Measurements from ENCODE around the gene KLHL22.
A peak's percentile ranks its signal among the peaks of the same experiment; 100 is the strongest.
"Not testable (repeated sequence)": the region's sequence is repeated elsewhere in the genome, so short reads cannot be mapped to it uniquely, and the experiment has no call there.

The KLHL22 gene

DNA sequence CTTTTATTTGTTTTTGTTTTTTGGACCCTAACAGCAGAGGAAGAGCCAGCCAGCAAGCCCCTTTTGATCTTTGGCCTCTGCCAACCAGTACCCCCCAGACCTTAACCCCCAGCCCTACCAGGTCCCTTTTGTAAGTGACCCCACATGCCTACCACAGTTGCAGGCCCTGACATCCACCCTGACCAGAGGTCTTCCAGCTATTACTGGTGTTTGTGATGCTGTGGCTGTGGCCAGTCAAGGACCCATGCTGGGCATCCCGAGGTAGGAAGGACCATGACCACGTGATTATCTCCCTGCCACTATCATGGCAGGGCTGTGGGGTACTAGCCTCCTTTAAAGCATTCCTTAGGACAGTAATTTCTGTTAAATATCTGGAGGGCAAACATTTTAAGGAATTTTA is 20.8 kb upstream of the KLHL22 start:
- no peak overlapping the region for H3K4me3 ChIP-seq (replicated peaks; ENCODE audit: low read depth, low read length)
- TF ChIP-seq, protein P1, sequence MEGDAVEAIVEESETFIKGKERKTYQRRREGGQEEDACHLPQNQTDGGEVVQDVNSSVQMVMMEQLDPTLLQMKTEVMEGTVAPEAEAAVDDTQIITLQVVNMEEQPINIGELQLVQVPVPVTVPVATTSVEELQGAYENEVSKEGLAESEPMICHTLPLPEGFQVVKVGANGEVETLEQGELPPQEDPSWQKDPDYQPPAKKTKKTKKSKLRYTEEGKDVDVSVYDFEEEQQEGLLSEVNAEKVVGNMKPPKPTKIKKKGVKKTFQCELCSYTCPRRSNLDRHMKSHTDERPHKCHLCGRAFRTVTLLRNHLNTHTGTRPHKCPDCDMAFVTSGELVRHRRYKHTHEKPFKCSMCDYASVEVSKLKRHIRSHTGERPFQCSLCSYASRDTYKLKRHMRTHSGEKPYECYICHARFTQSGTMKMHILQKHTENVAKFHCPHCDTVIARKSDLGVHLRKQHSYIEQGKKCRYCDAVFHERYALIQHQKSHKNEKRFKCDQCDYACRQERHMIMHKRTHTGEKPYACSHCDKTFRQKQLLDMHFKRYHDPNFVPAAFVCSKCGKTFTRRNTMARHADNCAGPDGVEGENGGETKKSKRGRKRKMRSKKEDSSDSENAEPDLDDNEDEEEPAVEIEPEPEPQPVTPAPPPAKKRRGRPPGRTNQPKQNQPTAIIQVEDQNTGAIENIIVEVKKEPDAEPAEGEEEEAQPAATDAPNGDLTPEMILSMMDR (IDR thresholded peaks at IDR 0.05; ENCODE audit: low read length, missing control alignments), result no peak
- no peak for DNase-seq (ENCODE audit: low read depth)

DNA sequence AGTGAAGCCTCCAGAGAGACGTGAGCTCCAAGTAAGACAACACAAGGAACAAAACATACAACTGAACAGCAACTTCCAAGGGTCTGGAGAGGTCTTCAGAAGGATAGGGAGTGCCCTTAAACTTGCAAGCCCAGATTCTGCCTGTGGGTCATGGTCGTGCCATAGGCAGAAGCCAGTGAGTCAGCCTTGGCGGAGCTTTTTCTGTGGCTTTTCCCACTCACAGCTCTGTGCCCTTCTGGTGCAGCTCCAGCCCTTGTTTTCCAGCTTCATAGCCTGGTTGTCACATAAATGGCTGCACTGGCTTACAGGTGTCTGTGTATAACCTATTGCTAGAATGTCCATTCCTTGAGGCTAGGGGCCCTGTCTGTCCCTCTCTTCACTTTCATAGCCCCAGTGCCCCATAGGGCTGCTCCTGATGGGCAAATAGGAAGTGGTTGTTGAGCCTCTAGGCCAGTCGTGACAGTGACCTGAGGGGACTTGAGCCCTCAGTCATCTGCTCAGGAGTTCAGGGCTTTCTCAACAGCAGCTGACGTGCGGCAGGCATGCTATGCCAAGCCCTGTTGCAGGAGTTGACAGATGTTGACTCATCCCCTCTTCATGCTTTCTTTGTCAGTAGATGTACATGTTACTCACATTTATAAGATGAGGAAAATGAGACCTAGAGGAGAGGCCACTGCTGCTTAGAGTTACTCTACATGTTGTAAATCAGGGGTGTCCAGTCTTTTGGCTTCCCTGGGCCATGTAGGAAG is 19.2 kb upstream of the KLHL22 start:
- TF ChIP-seq, protein P1 (IDR thresholded peaks at IDR 0.05; ENCODE audit: low read length, missing control alignments), result no peak
- DNase-seq (ENCODE audit: low read depth), result peak; percentile 86
- no peak overlapping the region for H3K4me3 ChIP-seq (replicated peaks; ENCODE audit: low read depth, low read length)

DNA sequence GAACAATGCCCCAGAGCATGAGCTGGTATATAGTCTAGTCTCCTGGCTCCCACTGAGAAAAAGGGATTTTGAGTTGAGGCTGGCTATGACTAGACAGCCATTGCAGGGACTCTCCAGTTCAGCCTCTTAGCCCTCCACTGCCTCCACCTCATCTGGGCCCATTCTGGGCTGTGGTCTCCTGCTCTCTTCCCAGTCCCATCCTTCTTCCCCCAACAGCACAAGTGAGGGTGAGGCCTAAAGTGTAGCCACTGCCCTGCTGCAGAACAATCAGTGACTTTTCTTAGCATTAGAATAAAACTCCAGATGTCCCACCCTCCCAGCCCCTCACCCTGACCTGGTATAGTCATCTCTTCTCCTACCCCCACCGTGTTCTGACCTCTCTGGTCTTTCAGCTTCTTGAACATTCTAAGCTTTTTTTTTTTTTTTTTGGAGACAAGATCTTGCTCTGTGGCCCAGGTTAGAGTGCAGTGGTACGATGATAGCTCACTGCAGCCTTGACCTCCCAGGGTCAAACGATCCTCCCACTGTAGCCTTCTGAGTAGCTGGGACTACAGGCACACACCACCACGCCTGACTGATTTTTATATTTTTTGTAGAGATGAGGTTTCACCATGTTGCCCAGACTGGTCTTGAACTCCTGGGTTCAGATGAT is 16.1 kb upstream of the KLHL22 start:
- DNase-seq (ENCODE audit: low read depth), result no peak
- no peak overlapping the region for H3K4me3 ChIP-seq (replicated peaks; ENCODE audit: low read depth, low read length)
- TF ChIP-seq, protein P1 (IDR thresholded peaks at IDR 0.05; ENCODE audit: low read length, missing control alignments), result no peak

DNA sequence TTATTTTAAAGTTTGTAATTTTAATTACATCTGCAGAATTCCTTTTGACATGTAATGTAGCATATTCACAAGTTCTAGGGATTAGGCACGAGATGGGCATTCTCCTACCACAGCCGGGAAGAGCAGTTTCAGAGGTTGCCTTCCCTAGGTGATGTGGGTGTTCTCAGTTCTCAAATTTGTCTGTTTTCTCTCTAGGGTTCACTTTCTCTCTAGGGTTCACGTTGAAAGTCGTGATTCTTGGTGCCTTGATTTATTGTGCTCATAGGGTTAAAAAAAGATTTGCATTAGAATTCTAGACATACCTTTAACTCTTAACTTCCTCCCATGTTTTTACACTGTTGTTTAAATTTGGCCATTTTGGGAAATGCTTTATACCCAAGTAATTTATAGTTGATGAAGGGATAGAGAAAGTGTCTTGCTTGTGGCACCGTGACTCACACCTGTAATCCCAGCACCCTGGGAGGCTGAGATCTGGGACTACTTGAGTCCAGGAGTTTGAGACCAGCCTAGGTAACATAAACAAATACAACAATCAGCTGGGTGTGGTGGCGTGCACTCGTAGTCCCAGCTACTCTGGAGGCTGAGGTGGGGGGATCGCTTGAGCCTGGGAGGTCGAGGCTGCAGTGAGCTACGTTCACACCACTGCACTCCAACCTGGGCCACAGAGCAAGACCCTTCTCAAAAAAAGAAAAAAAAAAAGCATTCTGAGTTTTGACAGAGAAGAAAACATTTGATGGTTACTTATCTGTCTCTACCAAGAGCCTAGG is 15.4 kb upstream of the KLHL22 start:
- DNase-seq (ENCODE audit: low read depth), result no peak
- TF ChIP-seq, protein P1 (IDR thresholded peaks at IDR 0.05; ENCODE audit: low read length, missing control alignments), result no peak
- no peak overlapping the region for H3K4me3 ChIP-seq (replicated peaks; ENCODE audit: low read depth, low read length)

DNA sequence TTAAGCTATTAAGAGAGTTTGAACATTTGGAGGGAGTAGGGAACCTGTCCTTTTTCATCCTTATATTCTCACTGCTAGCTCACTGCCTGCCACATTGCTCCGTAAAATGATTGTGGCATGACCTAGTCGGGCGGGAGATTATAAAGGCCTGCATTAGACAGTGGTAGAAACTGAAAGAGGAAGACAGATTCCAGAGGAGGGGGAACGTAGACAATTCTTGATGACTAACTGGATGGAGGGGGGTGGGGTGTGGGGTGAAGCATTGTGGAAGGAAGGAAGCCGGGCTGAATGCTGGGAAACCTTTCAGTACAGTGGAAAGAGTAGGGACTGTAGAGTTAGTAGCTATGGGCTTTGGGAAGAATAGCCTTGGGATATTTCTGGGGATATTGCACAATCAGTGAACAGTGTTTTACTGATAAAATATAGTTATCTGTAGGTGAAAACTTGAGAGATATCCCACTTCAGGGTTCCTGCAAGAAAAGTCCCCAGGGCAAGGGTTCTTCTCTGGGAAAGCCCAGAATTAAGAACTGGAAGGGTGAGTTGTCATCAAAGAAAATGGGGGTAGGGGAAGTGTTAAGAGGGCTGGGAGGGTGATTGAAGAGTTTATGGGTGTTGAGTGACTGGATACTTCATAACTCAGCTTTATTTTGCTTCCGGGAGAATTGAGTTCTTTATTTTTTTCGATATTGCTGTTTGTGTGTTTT is 13.9 kb upstream of the KLHL22 start:
- TF ChIP-seq, protein P1 (IDR thresholded peaks at IDR 0.05; ENCODE audit: low read length, missing control alignments), result no peak
- DNase-seq (ENCODE audit: low read depth), result peak; percentile 95
- peak overlapping the region; percentile 96 for H3K4me3 ChIP-seq (replicated peaks; ENCODE audit: low read depth, low read length)

DNA sequence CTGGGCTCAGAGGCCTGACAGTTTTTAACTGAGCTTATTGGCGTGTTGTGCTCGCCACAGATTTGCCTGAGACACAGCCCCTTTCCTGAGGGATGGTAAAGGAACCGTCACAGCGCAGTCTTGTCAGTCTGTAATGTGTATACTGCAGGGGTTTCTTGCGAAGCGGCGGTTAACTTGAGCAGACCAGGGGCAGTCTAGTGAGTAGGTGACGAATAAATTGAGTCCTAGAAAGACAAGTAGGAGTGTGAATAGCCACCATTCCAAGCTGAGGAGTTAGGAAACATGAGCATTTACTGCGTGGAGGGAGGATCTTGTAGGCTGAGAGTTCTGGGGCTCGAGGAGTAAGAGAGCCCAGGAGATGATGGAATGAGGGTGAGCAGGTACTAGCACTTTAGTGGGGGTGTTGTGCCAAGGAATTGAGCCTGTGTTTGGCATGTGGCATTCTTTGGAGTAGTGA is 13.2 kb upstream of the KLHL22 start:
- no peak for DNase-seq (ENCODE audit: low read depth)
- TF ChIP-seq, protein P1 (IDR thresholded peaks at IDR 0.05; ENCODE audit: low read length, missing control alignments), result no peak
- peak overlapping the region; percentile 96 for H3K4me3 ChIP-seq (replicated peaks; ENCODE audit: low read depth, low read length)

DNA sequence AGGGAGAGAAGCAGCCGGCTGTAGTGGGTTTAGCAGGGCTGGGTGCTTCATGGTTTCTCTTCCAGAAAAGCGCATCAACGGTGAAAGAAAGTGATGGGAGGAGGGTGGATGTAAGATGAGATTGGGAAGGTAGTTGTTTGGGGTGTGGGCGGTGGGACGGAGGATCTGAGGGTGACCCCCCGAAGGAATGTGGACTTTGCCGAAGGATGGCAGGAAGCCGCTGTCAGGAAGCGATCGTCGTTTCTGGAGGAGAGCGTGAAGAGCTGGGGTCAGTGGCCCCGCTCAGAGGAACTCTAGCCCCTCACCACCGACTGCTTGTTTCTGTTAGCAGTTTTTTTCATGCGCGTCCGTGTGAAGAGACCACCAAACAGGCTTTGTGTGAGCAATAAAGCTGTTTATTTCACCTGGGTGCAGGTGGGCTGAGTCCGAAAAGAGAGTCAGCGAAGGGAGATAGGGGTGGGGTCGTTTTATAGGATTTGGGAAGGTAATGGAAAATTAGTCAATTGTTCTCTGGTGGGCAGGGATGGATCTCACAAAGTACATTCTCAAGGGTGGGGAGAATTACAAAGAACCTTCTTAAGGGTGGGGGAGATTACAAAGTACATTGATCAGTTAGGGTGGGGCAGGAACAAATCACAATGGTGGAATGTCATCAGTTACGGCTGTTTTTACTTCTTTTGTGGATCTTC is 12.6 kb upstream of the KLHL22 start:
- H3K4me3 ChIP-seq (replicated peaks; ENCODE audit: low read depth, low read length), result peak overlapping the region; percentile 96
- DNase-seq (ENCODE audit: low read depth), result not testable (repeated sequence)

Measured in fibroblast of pulmonary artery (primary cell).